H1 (cell line): ENCODE results near the gene CAPS. TPM values are rescaled to one million over a fixed set of nuclear protein-coding genes. Genes with fewer than 3 reads are reported as not detected.

Source experiments
- CTCF ChIA-PET: fragments of 300-600 bp; sonication (Branson Sonifier 250); formaldehyde crosslinking; loops from one replicate; lab custom pipeline; 2021; ENCODE audit not compliant: partially characterized antibody; lab: Charles Lee
- POLR2A ChIA-PET: fragments of 300-600 bp; sonication (Branson Sonifier 250); formaldehyde crosslinking; loops from one replicate; lab custom pipeline; 2021; ENCODE audit warnings: inconsistent platforms; ENCODE audit not compliant: partially characterized antibody; lab: Charles Lee
- DNase-seq, 2 experiments: peaks; one replicate each; pipeline versions ENCODE4 v3.0.0 to v3.0.0-alpha.2; 2010 to 2022; ENCODE audit warnings: low spot score in 2 of 2, low read depth in 1 of 2, mixed read lengths in 1 of 2
- FAIRE-seq: peaks from 2 replicates; lab custom pipeline; 2011; peaks lifted over from hg19 to GRCh38; lab: Jason Lieb, UNC
- H2AFZ ChIP-seq: 2 replicates; pipeline ENCODE4 v1.8.1; 2012; ENCODE audit warnings: low read length, inconsistent platforms
- H2AK5ac ChIP-seq: 2 replicates; pipeline ENCODE4 v1.6.1; 2013; ENCODE audit warnings: low read depth, low read length
- H2BK120ac ChIP-seq: replicated peaks from 2 replicates; pipeline ENCODE3; 2013; ENCODE audit warnings: low read depth, low read length, inconsistent platforms
- H2BK12ac ChIP-seq: 2 replicates; pipeline ENCODE4 v1.6.1; 2013; ENCODE audit warnings: low read depth, low read length
- H2BK15ac ChIP-seq: 2 replicates; pipeline ENCODE4 v1.6.1; 2013; ENCODE audit warnings: low read length
- H2BK20ac ChIP-seq: 2 replicates; pipeline ENCODE4 v1.6.1; 2013; ENCODE audit warnings: low read length
- H2BK5ac ChIP-seq: 2 replicates; pipeline ENCODE4 v1.6.1; 2013; ENCODE audit warnings: low read depth, low read length
- H3K14ac ChIP-seq: 2 replicates; pipeline ENCODE4 v1.6.1; 2013; ENCODE audit warnings: inconsistent platforms; ENCODE audit not compliant: insufficient read length
- H3K18ac ChIP-seq: 2 replicates; pipeline ENCODE4 v1.6.1; 2013; ENCODE audit warnings: low read length; ENCODE audit errors: extremely low read depth
- H3K23ac ChIP-seq: 2 replicates; pipeline ENCODE4 v1.6.1; 2013; ENCODE audit warnings: inconsistent platforms; ENCODE audit not compliant: insufficient read length
- H3K23me2 ChIP-seq: 2 replicates; pipeline ENCODE4 v1.6.1; 2013; ENCODE audit warnings: low read depth, low read length
- H3K27ac ChIP-seq: 2 replicates; pipeline ENCODE4 v1.6.1; 2011; ENCODE audit warnings: low read depth, low read length, inconsistent platforms
- H3K27me3 ChIP-seq, 4 experiments: replicated peaks in 1 of 4; 1 replicate in 1 of 4; 2 replicates in 3 of 4; pipeline versions ENCODE4 v1.6.1 to v1.8.1; 2011 to 2013; ENCODE audit warnings: low read length in 3 of 4, mild to moderate bottlenecking in 3 of 4, inconsistent platforms in 2 of 4, mixed read lengths in 2 of 4, moderate library complexity in 1 of 4; ENCODE audit not compliant: control insufficient read depth in 3 of 4, insufficient read depth in 3 of 4; ENCODE audit errors: extremely low read depth in 1 of 4
- H3K36me3 ChIP-seq, 4 experiments: 2 replicates each; pipeline versions ENCODE4 v1.6.1 to v1.8.1; 2011 to 2013; ENCODE audit warnings: mild to moderate bottlenecking in 4 of 4, low read length in 3 of 4, moderate library complexity in 2 of 4, control low read depth in 1 of 4, inconsistent platforms in 1 of 4; ENCODE audit not compliant: insufficient read depth in 4 of 4, control insufficient read depth in 2 of 4
- H3K4ac ChIP-seq: replicated peaks from 2 replicates; pipeline ENCODE3; 2013; ENCODE audit warnings: low read length, low read depth, mixed read lengths, inconsistent platforms; ENCODE audit not compliant: insufficient read length
- H3K4me1 ChIP-seq, 4 experiments: replicated peaks in 1 of 4; 1 replicate in 1 of 4; 2 replicates in 3 of 4; pipeline versions ENCODE4 v1.6.1 to v1.8.1; 2011 to 2013; ENCODE audit warnings: low read length in 3 of 4, inconsistent platforms in 2 of 4, mixed read lengths in 1 of 4; ENCODE audit not compliant: insufficient read depth in 4 of 4, control insufficient read depth in 3 of 4
- H3K4me2 ChIP-seq, 2 experiments: 2 replicates each; pipeline versions ENCODE4 v1.6.1 to v1.8.1; 2011 to 2013; ENCODE audit warnings: low read depth in 2 of 2, low read length in 2 of 2, control low read depth in 1 of 2, inconsistent platforms in 1 of 2, mild to moderate bottlenecking in 1 of 2; ENCODE audit not compliant: insufficient read depth in 1 of 2
- H3K4me3 ChIP-seq, 4 experiments: fragments of 200-600, 300-600 bp in 1 of 4; sonication (generic), shearing (Covaris generic), sonication (Bioruptor Twin) in 1 of 4; 2 replicates each; pipeline versions ENCODE4 v1.5.1 to v1.8.1; 2011 to 2016; ENCODE audit warnings: low read length in 4 of 4, low read depth in 3 of 4, control low read depth in 2 of 4, inconsistent platforms in 2 of 4, mild to moderate bottlenecking in 2 of 4, mixed read lengths in 1 of 4, moderate library complexity in 1 of 4; ENCODE audit not compliant: insufficient read depth in 2 of 4; ENCODE audit errors: extremely low read depth in 1 of 4
- H3K56ac ChIP-seq: replicated peaks from 2 replicates; pipeline ENCODE3; 2013; ENCODE audit warnings: low read depth, mild to moderate bottlenecking, mixed read lengths, low read length, inconsistent platforms; ENCODE audit not compliant: insufficient read length
- H3K79me1 ChIP-seq: 2 replicates; pipeline ENCODE4 v1.6.1; 2013; ENCODE audit warnings: low read depth, low read length, control low read depth
- H3K79me2 ChIP-seq, 2 experiments: 2 replicates each; pipeline versions ENCODE4 v1.6.1 to v1.8.1; 2012 to 2013; ENCODE audit warnings: low read length in 2 of 2, mild to moderate bottlenecking in 2 of 2, inconsistent platforms in 1 of 2; ENCODE audit not compliant: insufficient read depth in 2 of 2, control insufficient read depth in 1 of 2
- H3K9ac ChIP-seq, 4 experiments: replicated peaks in 1 of 4; 1 replicate in 1 of 4; 2 replicates in 3 of 4; pipeline versions ENCODE4 v1.6.1 to v1.8.1; 2011 to 2013; ENCODE audit warnings: low read depth in 3 of 4, low read length in 3 of 4, control low read depth in 2 of 4, mild to moderate bottlenecking in 2 of 4, moderate library complexity in 2 of 4, inconsistent platforms in 1 of 4; ENCODE audit errors: extremely low read depth in 1 of 4
- H3K9me3 ChIP-seq, 2 experiments: 2 replicates each; pipeline versions ENCODE4 v1.6.1 to v1.8.1; 2012 to 2013; ENCODE audit warnings: mild to moderate bottlenecking in 2 of 2, moderate library complexity in 2 of 2, control low read depth in 1 of 2, inconsistent platforms in 1 of 2, low read depth in 1 of 2, low read length in 1 of 2, mixed read lengths in 1 of 2; ENCODE audit not compliant: insufficient read depth in 2 of 2
- H4K20me1 ChIP-seq, 2 experiments: replicated peaks in 1 of 2; 2 replicates each; pipeline versions ENCODE3 to v1.8.1; 2011 to 2013; ENCODE audit warnings: inconsistent platforms in 2 of 2, low read length in 2 of 2, mild to moderate bottlenecking in 1 of 2; ENCODE audit not compliant: insufficient read depth in 2 of 2, control insufficient read depth in 1 of 2
- H4K5ac ChIP-seq: 2 replicates; pipeline ENCODE4 v1.6.1; 2013; ENCODE audit warnings: low read length, low read depth, mixed read lengths, inconsistent platforms; ENCODE audit not compliant: insufficient read length
- H4K8ac ChIP-seq: 2 replicates; pipeline ENCODE4 v1.8.0; 2013; ENCODE audit warnings: mild to moderate bottlenecking, moderate library complexity, low read length, inconsistent platforms; ENCODE audit not compliant: insufficient read depth; ENCODE audit errors: extremely low read depth
- H4K91ac ChIP-seq: replicated peaks from 2 replicates; pipeline ENCODE3; 2013; ENCODE audit warnings: low read length, mixed read lengths, inconsistent platforms; ENCODE audit not compliant: insufficient read length
- E2F6 ChIP-seq: IDR thresholded peaks from 2 replicates; pipeline ENCODE4 v1.6.1; 2012; ENCODE audit warnings: inconsistent platforms
- KDM1A ChIP-seq: fragments of 200-600, 300-600 bp; sonication (generic); IDR thresholded peaks from 2 replicates; pipeline ENCODE4 v1.7.1; 2016; ENCODE audit warnings: mild to moderate bottlenecking, low read length, borderline replicate concordance
- SP1 ChIP-seq: IDR thresholded peaks from 2 replicates; pipeline ENCODE4 v1.6.1; 2011; ENCODE audit warnings: low read depth, low read length
- TAF1 ChIP-seq: IDR thresholded peaks from 2 replicates; pipeline ENCODE4 v1.6.1; 2011; ENCODE audit warnings: mild to moderate bottlenecking, low read depth, low read length
- WGBS, 2 experiments: shearing (Covaris generic) in 1 of 2; methylation state at CpG; one replicate each; pipeline versions ENCODE4 v1.1.6 to v1.1.7; 2013 to 2015; ENCODE audit warnings: low lambda C conversion rate in 2 of 2, mixed read lengths in 2 of 2, inconsistent platforms in 1 of 2, low coverage in 1 of 2, missing lambda C conversion rate in 1 of 2; ENCODE audit not compliant: insufficient replicate concordance in 2 of 2, insufficient coverage in 1 of 2, insufficient read length in 1 of 2; ENCODE audit errors: extremely low coverage in 1 of 2, missing lambda C conversion rate in 1 of 2; 5-methylcytosine and 5-hydroxymethylcytosine counted together
- polyA plus RNA-seq, 7 experiments: library from polyadenylated mRNA; depleted of rRNA in 3 of 7; stranded (reverse) in 5 of 7; unstranded in 2 of 7; fragments of >200 nt in 5 of 7; fragments of 200-250 nt in 2 of 7; gene quantifications; 1 replicate in 5 of 7; 2 replicates in 1 of 7; 4 replicates in 1 of 7; pipeline versions ENCODE4 v1.2.1 to v1.2.3, GENCODE V29; 2011 to 2013; ENCODE audit warnings: missing spikeins in 2 of 7, mixed read lengths in 2 of 7
- total RNA-seq: library from RNA; stranded (reverse); fragmentation: NEBNext Ultra II Directional; extraction: Animal tissue kit (Norgen Biotek cat#: 25700); gene quantifications from 2 replicates; pipeline ENCODE4 v1.2.1, GENCODE V29; 2021

CAPS gene
- total and polyA plus RNA-seq, 2 of the 8 experiments (the other 6 are each of a cell fraction or from before 2014, with no cell fraction given), result 2.1 to 2.4 TPM

GRCh38 chr19:5880604-5881078 lies 33.4 kb upstream of the CAPS start:
- H3K79me1 ChIP-seq, result no peaks in the 10 kb centered on the region
- H2AFZ ChIP-seq, result no peak overlapping the region
- no peak overlapping the region for H3K27ac ChIP-seq
- H3K36me3 ChIP-seq, result no peaks in the 10 kb centered on the region
- no peak overlapping the region for H3K18ac ChIP-seq
- peaks cover 0 to 17% (median 6%) of the 10 kb centered on the region in 4 experiments; a peak in 6 of 7 replicates for H3K4me1 ChIP-seq
- H3K27me3 ChIP-seq, result 0 out of 7 replicates have a peak, but pooled peaks cover 0 to 2% (median 0%) of the 10 kb centered on the region in 4 experiments
- no peak overlapping the region for H2BK120ac ChIP-seq
- TF ChIP-seq TAF1, result no peak
- TF ChIP-seq E2F6, result peak; percentile 24; the same call in 1 of the 2 replicates
- peak; percentile 78; the same call in 1 of the 2 replicates for TF ChIP-seq KDM1A
- no peak for TF ChIP-seq SP1
- no peak overlapping the region for H2BK15ac ChIP-seq
- H3K4ac ChIP-seq, result no peak overlapping the region
- H2BK20ac ChIP-seq, result no peak overlapping the region
- H3K23me2 ChIP-seq, result no peaks in the 10 kb centered on the region
- H4K5ac ChIP-seq, result peak overlapping the region; percentile 1
- POLR2A ChIA-PET, result interaction anchor here (2.5 kb wide), 1 partner anchor 52 kb away, joined by 8 read pairs; no protein-coding TSS in a partner anchor
- no peak overlapping the region for H3K56ac ChIP-seq
- WGBS, 2 experiments, result 70% methylated on average over 15 of the region's 15 CpGs; no CpG with 5 or more reads in 1 of the 2 experiments
- CTCF ChIA-PET, result interaction anchor here (1.6 kb wide), 1 partner anchor 77 kb away, joined by 9 read pairs; no protein-coding TSS in a partner anchor
- no peak overlapping the region for H4K8ac ChIP-seq
- H3K79me2 ChIP-seq, result no peaks in the 10 kb centered on the region
- no peaks in the 10 kb centered on the region for H3K9me3 ChIP-seq
- no peak for FAIRE-seq
- H4K91ac ChIP-seq, result no peak overlapping the region
- no peaks in the 10 kb centered on the region for H4K20me1 ChIP-seq
- no peak overlapping the region for H3K23ac ChIP-seq
- H3K9ac ChIP-seq, result no peak overlapping the region
- DNase-seq, result no peak
- no peak overlapping the region for H2BK5ac ChIP-seq
- H2BK12ac ChIP-seq, result no peak overlapping the region
- no peak overlapping the region for H3K4me3 ChIP-seq
- H2AK5ac ChIP-seq, result no peak overlapping the region
- peak overlapping the region in 1 of 2 experiments; percentile 34; a peak in 2 of 4 replicates for H3K4me2 ChIP-seq
- no peak overlapping the region for H3K14ac ChIP-seq
